ENCODE measurements around the gene AFF3. TPM values are rescaled to one million over a fixed set of nuclear protein-coding genes. Genes with fewer than 3 reads are reported as not detected.

AFF3 gene
- total RNA-seq, 1 experiment from 2014 or later, result 0.05 TPM

- H3K36me3 Mint-ChIP-seq (ENCODE audit: insufficient read depth, unreplicated experiment), result no peaks in the 10 kb centered on the region
- no TSS peak for BruUV-seq (replicated peaks)
- TF ChIP-seq, protein P1, sequence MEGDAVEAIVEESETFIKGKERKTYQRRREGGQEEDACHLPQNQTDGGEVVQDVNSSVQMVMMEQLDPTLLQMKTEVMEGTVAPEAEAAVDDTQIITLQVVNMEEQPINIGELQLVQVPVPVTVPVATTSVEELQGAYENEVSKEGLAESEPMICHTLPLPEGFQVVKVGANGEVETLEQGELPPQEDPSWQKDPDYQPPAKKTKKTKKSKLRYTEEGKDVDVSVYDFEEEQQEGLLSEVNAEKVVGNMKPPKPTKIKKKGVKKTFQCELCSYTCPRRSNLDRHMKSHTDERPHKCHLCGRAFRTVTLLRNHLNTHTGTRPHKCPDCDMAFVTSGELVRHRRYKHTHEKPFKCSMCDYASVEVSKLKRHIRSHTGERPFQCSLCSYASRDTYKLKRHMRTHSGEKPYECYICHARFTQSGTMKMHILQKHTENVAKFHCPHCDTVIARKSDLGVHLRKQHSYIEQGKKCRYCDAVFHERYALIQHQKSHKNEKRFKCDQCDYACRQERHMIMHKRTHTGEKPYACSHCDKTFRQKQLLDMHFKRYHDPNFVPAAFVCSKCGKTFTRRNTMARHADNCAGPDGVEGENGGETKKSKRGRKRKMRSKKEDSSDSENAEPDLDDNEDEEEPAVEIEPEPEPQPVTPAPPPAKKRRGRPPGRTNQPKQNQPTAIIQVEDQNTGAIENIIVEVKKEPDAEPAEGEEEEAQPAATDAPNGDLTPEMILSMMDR (IDR thresholded peaks at IDR 0.05; ENCODE audit: insufficient read depth in 1 of 2, low read depth in 1 of 2, low read length in 1 of 2, severe bottlenecking in 1 of 2, unreplicated experiment in 1 of 2), result no peak
- H3K4me3 ChIP-seq (ENCODE audit: low read depth, low read length), result no peak overlapping the region
- no peaks in the 10 kb centered on the region for H3K27me3 ChIP-seq (replicated peaks; ENCODE audit: control insufficient read depth, insufficient read depth, low read length)
- DNase-seq, result no peak
- ChIA-PET CTCF (no interaction called here), POLR2A (interaction anchor here (0.5 kb wide), 1 partner anchor 446 kb away, joined by 4 read pairs; no protein-coding TSS in a partner anchor)
- no peaks in the 10 kb centered on the region for H3K36me3 ChIP-seq (ENCODE audit: control insufficient read depth, insufficient read depth, low read length)
- H3K4me1 ChIP-seq, result no peaks in the 10 kb centered on the region
- H3K27me3 Mint-ChIP-seq (ENCODE audit: insufficient read depth, unreplicated experiment), result peaks cover 7% of the 10 kb centered on the region
- peaks cover 18% of the 10 kb centered on the region for H3K9me3 Mint-ChIP-seq (ENCODE audit: unreplicated experiment)
- H3K4me3 Mint-ChIP-seq (ENCODE audit: unreplicated experiment), result no peak overlapping the region
- no peak overlapping the region for H3K27ac Mint-ChIP-seq (ENCODE audit: unreplicated experiment)
- intact Hi-C loops (cut with micrococcal nuclease; ENCODE audit: unreplicated experiment), result no loop called here
- H3K4me1 Mint-ChIP-seq (ENCODE audit: low read depth, unreplicated experiment), result no peaks in the 10 kb centered on the region
- 0 out of 2 replicates have a peak, but pooled peaks cover 3% of the 10 kb centered on the region for H3K9me3 ChIP-seq
Observed at GRCh38 chr2:100060875-100061274, 81.5 kb downstream of the AFF3 start.

DNA sequence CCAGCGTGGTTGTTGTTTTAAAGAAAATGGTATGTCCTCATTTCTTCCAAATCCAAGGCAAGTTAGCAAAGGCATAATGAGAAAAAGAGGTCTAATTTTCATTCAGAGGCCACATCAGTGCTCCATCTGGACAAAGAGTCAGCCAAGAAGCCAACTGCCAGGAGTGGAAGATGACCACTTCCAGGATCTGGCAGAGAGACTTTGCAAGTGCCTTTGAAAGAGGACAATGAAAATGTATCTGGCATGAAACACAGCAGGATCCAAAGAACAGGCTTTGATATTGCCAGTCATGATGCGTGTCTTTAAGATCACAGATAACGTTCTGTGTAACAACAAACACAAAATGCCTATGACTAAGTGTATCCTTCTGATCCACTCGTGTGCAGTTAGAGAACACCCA, 82.8 kb downstream of the AFF3 start:
- no peak overlapping the region for H3K27ac Mint-ChIP-seq (ENCODE audit: unreplicated experiment)
- TF ChIP-seq, protein P1 (IDR thresholded peaks at IDR 0.05; ENCODE audit: insufficient read depth in 1 of 2, low read depth in 1 of 2, low read length in 1 of 2, severe bottlenecking in 1 of 2, unreplicated experiment in 1 of 2), result no peak
- BruUV-seq (replicated peaks), result no TSS peak
- Histone ChIP-seq H3K4me1 (no peaks in the 10 kb centered on the region), H3K27me3 (replicated peaks; ENCODE audit: control insufficient read depth, insufficient read depth, low read length) (no peaks in the 10 kb centered on the region), H3K4me3 (ENCODE audit: low read depth, low read length) (no peak overlapping the region), H3K9me3 (no peaks in the 10 kb centered on the region), H3K36me3 (ENCODE audit: control insufficient read depth, insufficient read depth, low read length) (no peaks in the 10 kb centered on the region)
- ChIA-PET POLR2A (no interaction called here), CTCF (no interaction called here)
- no peaks in the 10 kb centered on the region for H3K36me3 Mint-ChIP-seq (ENCODE audit: insufficient read depth, unreplicated experiment)
- peaks cover 7% of the 10 kb centered on the region for H3K27me3 Mint-ChIP-seq (ENCODE audit: insufficient read depth, unreplicated experiment)
- peaks cover 18% of the 10 kb centered on the region for H3K9me3 Mint-ChIP-seq (ENCODE audit: unreplicated experiment)
- H3K4me3 Mint-ChIP-seq (ENCODE audit: unreplicated experiment), result no peak overlapping the region
- H3K4me1 Mint-ChIP-seq (ENCODE audit: low read depth, unreplicated experiment), result no peaks in the 10 kb centered on the region
- DNase-seq, result no peak
- intact Hi-C loops (cut with micrococcal nuclease; ENCODE audit: unreplicated experiment), result no loop called here

GRCh38 chr2:100057901-100058261, 84.5 kb downstream of the AFF3 start:
- H3K4me1 Mint-ChIP-seq (ENCODE audit: low read depth, unreplicated experiment), result no peaks in the 10 kb centered on the region
- TF ChIP-seq, protein P1 (IDR thresholded peaks at IDR 0.05; ENCODE audit: insufficient read depth in 1 of 2, low read depth in 1 of 2, low read length in 1 of 2, severe bottlenecking in 1 of 2, unreplicated experiment in 1 of 2), result no peak

More at GRCh38 chr2:100057901-100058261, 84.5 kb downstream of the AFF3 start:
- no peaks in the 10 kb centered on the region for H3K36me3 ChIP-seq (ENCODE audit: control insufficient read depth, insufficient read depth, low read length)
- Mint-ChIP-seq H3K4me3 (ENCODE audit: unreplicated experiment) (no peak overlapping the region), H3K27me3 (ENCODE audit: insufficient read depth, unreplicated experiment) (peaks cover 7% of the 10 kb centered on the region), H3K36me3 (ENCODE audit: insufficient read depth, unreplicated experiment) (no peaks in the 10 kb centered on the region), H3K9me3 (ENCODE audit: unreplicated experiment) (peaks cover 8% of the 10 kb centered on the region), H3K27ac (ENCODE audit: unreplicated experiment) (no peak overlapping the region)
- BruUV-seq (replicated peaks), result no TSS peak
- no peak for DNase-seq
- ChIA-PET CTCF (no interaction called here), POLR2A (no interaction called here)
- intact Hi-C loops (cut with micrococcal nuclease; ENCODE audit: unreplicated experiment), result no loop called here
- H3K27me3 ChIP-seq (replicated peaks; ENCODE audit: control insufficient read depth, insufficient read depth, low read length), result no peaks in the 10 kb centered on the region; the same call in 1 of the 2 replicates
- H3K9me3 ChIP-seq, result no peaks in the 10 kb centered on the region
- no peaks in the 10 kb centered on the region for H3K4me1 ChIP-seq
- H3K4me3 ChIP-seq (ENCODE audit: low read depth, low read length), result no peak overlapping the region
